Urothelium cell line (cell line): ENCODE data around the gene WFIKKN1.
A peak's percentile ranks its signal among the peaks of the same experiment; 100 is the strongest.

Source experiments
- DNase-seq: peaks from one replicate; pipeline ENCODE4 v3.0.0; 2011; ENCODE audit warnings: low spot score, mixed read lengths
- FAIRE-seq: peaks from 2 replicates; lab custom pipeline; 2011; peaks lifted over from hg19 to GRCh38; lab: Jason Lieb, UNC

WFIKKN1 gene

GRCh38 chr16:671353-672131 lies 40.8 kb downstream of the WFIKKN1 start:
- FAIRE-seq (no peak), DNase-seq (no peak)

GRCh38 chr16:672371-672770 lies 41.6 kb downstream of the WFIKKN1 start:
- FAIRE-seq (no peak), DNase-seq (no peak)

- DNase-seq: no peak
- no peak for FAIRE-seq
Observed at GRCh38 chr16:672851-673250, 42.1 kb downstream of the WFIKKN1 start.

- FAIRE-seq (no peak), DNase-seq (no peak)
Observed at GRCh38 chr16:673399-673991, 42.7 kb downstream of the WFIKKN1 start.

- DNase-seq (no peak), FAIRE-seq (no peak)
Observed at GRCh38 chr16:674214-674881, 43.6 kb downstream of the WFIKKN1 start.

GRCh38 chr16:674968-675883 lies 44.4 kb downstream of the WFIKKN1 start, which contains the start of gene RHBDL1:
RHBDL1 (plus strand) TSS chr16:675671; CDS start chr16:675791, 120 bp downstream.
- FAIRE-seq: no peak
- DNase-seq: no peak

- DNase-seq (no peak), FAIRE-seq (no peak)
Observed at GRCh38 chr16:675884-676564, 45.2 kb downstream of the WFIKKN1 start.

- DNase-seq (no peak), FAIRE-seq (no peak)
Observed at GRCh38 chr16:676565-676902, 45.7 kb downstream of the WFIKKN1 start.

GRCh38 chr16:676913-677312 lies 46.1 kb downstream of the WFIKKN1 start:
- FAIRE-seq (no peak), DNase-seq (no peak)

- DNase-seq (no peak), FAIRE-seq (no peak)
Observed at GRCh38 chr16:677316-678190, 46.8 kb downstream of the WFIKKN1 start.

- FAIRE-seq: no peak
- no peak for DNase-seq
Observed at GRCh38 chr16:678209-678857, 47.5 kb downstream of the WFIKKN1 start.

- FAIRE-seq (no peak), DNase-seq (no peak)
Observed at GRCh38 chr16:678858-679813, 48.4 kb downstream of the WFIKKN1 start.

GRCh38 chr16:679814-680624 lies 49.2 kb downstream of the WFIKKN1 start, which contains the start of gene STUB1:
STUB1 (plus strand) TSS chr16:680410; CDS start chr16:680526, 116 bp downstream.
- FAIRE-seq: peak; percentile 46
- DNase-seq: peak; percentile 85

GRCh38 chr16:680625-680945 lies 49.8 kb downstream of the WFIKKN1 start:
- FAIRE-seq (no peak), DNase-seq (no peak)

- no peak for FAIRE-seq
- no peak for DNase-seq
Observed at GRCh38 chr16:680967-681745, 50.4 kb downstream of the WFIKKN1 start.

- DNase-seq (no peak), FAIRE-seq (peak; percentile 9)
Observed at GRCh38 chr16:681746-682427, 51.1 kb downstream of the WFIKKN1 start.
